Aorta (tissue), 5 donors: Measurements from ENCODE around the gene WNT9A. TPM values are rescaled to one million over a fixed set of nuclear protein-coding genes. Genes with fewer than 3 reads are reported as not detected.
A peak's percentile ranks its signal among the peaks of the same experiment; 100 is the strongest.

Experiments
- ATAC-seq: fragments of 200-7000 bp; cut with Tn5 transposase; one replicate; pipeline ENCODE4 v1.9.1; 2022; ENCODE audit warnings: moderate library complexity; ENCODE audit not compliant: low FRiP score
- DNase-seq, 2 donors: peaks; one replicate each; pipeline ENCODE4 v3.0.0-alpha.2; 2020
- H3K27ac ChIP-seq, 2 donors: one replicate each; pipeline ENCODE4 v1.5.1; 2013; ENCODE audit warnings: low read length in 2 of 2, mild to moderate bottlenecking in 2 of 2, moderate library complexity in 2 of 2, control low read depth in 1 of 2, inconsistent platforms in 1 of 2, low read depth in 1 of 2
- H3K27me3 ChIP-seq, 2 donors: one replicate each; pipeline ENCODE4 v1.6.1; 2013; ENCODE audit warnings: control low read depth in 1 of 2, low read length in 1 of 2, mild to moderate bottlenecking in 1 of 2, moderate library complexity in 1 of 2; ENCODE audit not compliant: insufficient read depth in 2 of 2, control insufficient read depth in 1 of 2
- H3K36me3 ChIP-seq, 2 donors: one replicate each; pipeline ENCODE4 v1.6.1; 2013; ENCODE audit warnings: control low read depth in 1 of 2, low read length in 1 of 2, mild to moderate bottlenecking in 1 of 2; ENCODE audit not compliant: insufficient read depth in 2 of 2, control insufficient read depth in 1 of 2
- H3K4me1 ChIP-seq, 2 donors: one replicate each; pipeline ENCODE4 v1.6.1; 2013; ENCODE audit warnings: low read length in 2 of 2, control low read depth in 1 of 2, mild to moderate bottlenecking in 1 of 2, moderate library complexity in 1 of 2; ENCODE audit not compliant: insufficient read depth in 2 of 2, control insufficient read depth in 1 of 2
- H3K4me3 ChIP-seq, 2 donors: one replicate each; pipeline ENCODE4 v1.5.1; 2013; ENCODE audit warnings: low read length in 2 of 2, control low read depth in 1 of 2, mild to moderate bottlenecking in 1 of 2
- H3K9me3 ChIP-seq: one replicate; pipeline ENCODE4 v1.6.1; 2013; ENCODE audit warnings: mild to moderate bottlenecking, low read length; ENCODE audit not compliant: control insufficient read depth
- WGBS, 2 donors: extraction: QIAGEN DNeasy Blood & Tissue Kit; methylation state at CpG; one replicate each; pipeline ENCODE4 v1.1.7; 2013; 5-methylcytosine and 5-hydroxymethylcytosine counted together
- intact Hi-C, 2 donors: fragments of 100-400 bp; cut with DNase I; formaldehyde crosslinking; loops; one replicate each; pipeline versions ENCODE4 v1.14.2 to v1.15.0; 2022
- polyA plus RNA-seq, 2 donors: library from polyadenylated mRNA; stranded (reverse); fragments of 200-250 nt; gene quantifications; one replicate each; pipeline ENCODE4 v1.2.3, GENCODE V29; 2013
- total RNA-seq, 2 donors: library from RNA; stranded (reverse); fragmentation: NEBNext Ultra II Directional; extraction: Animal tissue kit (Norgen Biotek cat#: 25700); gene quantifications; one replicate each; pipeline ENCODE4 v1.2.1, GENCODE V29; 2021
- donor health status: healthy with polysubstance abuse.
- donor health status: Bipolar disorder and iron deficiency.
- donor health status: DM: no; HTN: no; CAD: no.
- donor health status: DM: no; HTN: no; CAD: no.
- donor health status: DM: yes; HTN: yes; CAD: no.

WNT9A gene
- total and polyA plus RNA-seq, 4 donors: 0.13 to 3.5 (median 0.66) TPM

DNA sequence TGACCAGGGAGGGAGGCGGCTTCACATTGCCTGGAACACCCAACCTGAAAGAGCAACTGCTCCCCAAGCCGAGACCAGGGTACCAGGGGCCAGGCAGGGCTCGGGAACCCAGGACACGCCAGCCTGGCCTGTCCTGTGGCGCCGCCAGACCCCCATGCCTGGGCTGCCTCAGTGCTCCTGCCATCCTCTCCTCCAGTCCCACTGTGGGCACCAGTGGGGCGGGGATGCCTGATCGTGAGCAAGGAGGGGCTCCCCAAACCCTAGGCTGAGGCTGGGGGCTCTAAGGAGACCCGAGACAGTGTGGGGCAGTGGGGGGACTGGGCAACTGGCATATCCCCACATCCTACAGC, 45.1 kb downstream of the WNT9A start:
- WGBS, 2 donors: 97 to 98% methylated on average over 8 to 9 of the region's 9 CpGs

GRCh38 chr1:227901906-227902640, 45.7 kb downstream of the WNT9A start:
- Histone ChIP-seq H3K4me1 (no peaks in the 10 kb centered on the region), H3K9me3 (no peaks in the 10 kb centered on the region), H3K36me3 (no peaks in the 10 kb centered on the region), H3K27me3 (no peaks in the 10 kb centered on the region), H3K4me3 (no peak overlapping the region), H3K27ac (no peak overlapping the region)
- DNase-seq (peak; percentile 15 to 57), ATAC-seq (no peak)
- intact Hi-C loops: no loop called here
- WGBS, 2 donors: 78 to 84% methylated on average over 10 to 11 of the region's 11 CpGs

More for the DNA sequence above, 45.1 kb downstream of the WNT9A start:
- Histone ChIP-seq H3K27ac (no peak overlapping the region), H3K4me3 (no peak overlapping the region), H3K9me3 (no peaks in the 10 kb centered on the region), H3K27me3 (no peaks in the 10 kb centered on the region), H3K4me1 (no peaks in the 10 kb centered on the region), H3K36me3 (no peaks in the 10 kb centered on the region)
- ATAC-seq: no peak
- intact Hi-C loops: no loop called here
- peak in 1 of 2 donors; percentile 37 for DNase-seq

- intact Hi-C loops: no loop called here
- Histone ChIP-seq H3K4me3 (no peak overlapping the region), H3K9me3 (no peaks in the 10 kb centered on the region), H3K36me3 (no peaks in the 10 kb centered on the region), H3K27ac (no peak overlapping the region), H3K27me3 (no peaks in the 10 kb centered on the region), H3K4me1 (no peaks in the 10 kb centered on the region)
- ATAC-seq (no peak), DNase-seq (peak; percentile 39 to 59)
- 93 to 95% methylated on average over 13 of the region's 13 CpGs for WGBS, 2 donors
Observed at GRCh38 chr1:227901239-227901905, 46.4 kb downstream of the WNT9A start.

DNA sequence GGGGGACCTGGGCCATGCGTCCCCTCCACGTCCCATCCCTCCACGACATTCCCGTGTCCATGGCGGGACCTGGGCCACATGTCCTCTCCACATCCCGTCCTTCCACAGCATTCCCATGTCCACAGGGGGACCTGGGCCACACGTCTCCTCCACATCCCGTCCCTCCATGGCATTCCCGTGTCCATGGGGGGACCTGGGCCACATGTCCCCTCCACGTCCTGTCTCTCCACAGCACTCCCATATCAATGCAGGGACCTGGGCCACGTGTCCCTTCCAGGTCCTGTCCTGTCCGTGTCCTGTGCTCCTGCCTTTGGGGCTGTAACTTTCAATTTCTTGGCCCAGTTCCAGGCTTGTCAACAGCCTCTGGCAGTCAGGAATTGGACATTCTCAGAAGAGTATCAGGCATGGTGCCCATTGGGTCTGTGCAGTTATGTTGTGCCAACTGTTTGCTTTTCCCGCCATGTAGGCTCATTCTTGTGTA, 47.1 kb downstream of the WNT9A start:
- WGBS, 2 donors: 92% methylated on average over 13 of the region's 13 CpGs
- no peaks in the 10 kb centered on the region for H3K27me3 ChIP-seq
- ATAC-seq: no peak

GRCh38 chr1:227899820-227900449, 47.8 kb downstream of the WNT9A start:
- intact Hi-C loops: no loop called here
- H3K9me3 ChIP-seq: no peaks in the 10 kb centered on the region
- no peaks in the 10 kb centered on the region for H3K4me1 ChIP-seq
- H3K4me3 ChIP-seq: no peak overlapping the region
- no peaks in the 10 kb centered on the region for H3K36me3 ChIP-seq
- peak; percentile 30 to 54 for DNase-seq
- no peak for ATAC-seq
- H3K27ac ChIP-seq: no peak overlapping the region
- H3K27me3 ChIP-seq: no peaks in the 10 kb centered on the region
- WGBS, 2 donors: 82 to 83% methylated on average over 18 of the region's 18 CpGs

More for the DNA sequence above, 47.1 kb downstream of the WNT9A start:
- Histone ChIP-seq H3K27ac (no peak overlapping the region), H3K4me1 (no peaks in the 10 kb centered on the region), H3K36me3 (no peaks in the 10 kb centered on the region), H3K9me3 (no peaks in the 10 kb centered on the region), H3K4me3 (no peak overlapping the region)
- intact Hi-C loops: no loop called here
- DNase-seq: peak in 1 of 2 donors; percentile 32

- intact Hi-C loops: no loop called here
- H3K27ac ChIP-seq: no peak overlapping the region
- no peak overlapping the region for H3K4me3 ChIP-seq
- WGBS, 2 donors: 73 to 74% methylated on average over 11 to 12 of the region's 12 CpGs
- H3K27me3 ChIP-seq: no peaks in the 10 kb centered on the region
- H3K4me1 ChIP-seq: no peaks in the 10 kb centered on the region
- H3K36me3 ChIP-seq: no peaks in the 10 kb centered on the region
- ATAC-seq (no peak), DNase-seq (peak; percentile 15 to 62)
- H3K9me3 ChIP-seq: no peaks in the 10 kb centered on the region
Observed at GRCh38 chr1:227899141-227899819, 48.5 kb downstream of the WNT9A start.

GRCh38 chr1:227898502-227899140, 49.1 kb downstream of the WNT9A start:
- no peak overlapping the region for H3K27ac ChIP-seq
- 81 to 87% methylated on average over 12 of the region's 12 CpGs for WGBS, 2 donors
- no peak overlapping the region for H3K4me3 ChIP-seq
- no peaks in the 10 kb centered on the region for H3K9me3 ChIP-seq
- intact Hi-C loops: no loop called here
- H3K36me3 ChIP-seq: no peaks in the 10 kb centered on the region
- DNase-seq (peak in 1 of 2 donors; percentile 25), ATAC-seq (no peak)
- no peaks in the 10 kb centered on the region for H3K4me1 ChIP-seq
- H3K27me3 ChIP-seq: no peaks in the 10 kb centered on the region

DNA sequence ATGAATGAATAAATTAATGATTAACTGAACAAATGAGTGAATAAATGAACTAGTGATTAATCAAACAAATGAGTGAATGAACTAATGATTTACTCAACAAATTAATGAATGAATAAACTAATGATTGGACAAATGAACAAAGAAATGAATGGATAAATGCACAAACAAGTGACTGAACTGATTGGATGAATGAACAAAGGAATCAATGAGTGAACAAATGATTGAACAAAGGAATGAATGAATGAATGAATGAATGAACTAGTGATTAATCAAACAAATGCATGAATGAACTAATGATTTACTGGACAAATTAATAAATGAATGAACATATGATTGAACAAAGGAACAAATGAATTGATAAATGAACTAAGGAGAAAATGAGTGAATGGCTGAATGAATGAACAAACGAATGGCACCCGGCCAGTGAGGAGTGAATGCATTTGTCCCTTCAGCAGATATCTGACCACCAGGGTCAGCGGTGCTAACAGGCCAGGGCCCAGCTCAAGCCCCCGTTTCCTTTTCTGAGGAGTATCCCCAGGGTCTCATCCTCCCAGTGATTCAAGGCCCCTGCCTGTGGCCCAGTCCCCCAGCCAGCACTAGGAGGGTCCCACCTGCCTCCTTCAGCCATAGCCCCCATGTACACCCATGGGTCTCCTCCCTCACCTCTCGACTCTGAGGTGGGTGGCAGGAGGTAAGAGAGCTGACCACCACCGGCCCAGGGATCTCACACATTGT, 49.9 kb downstream of the WNT9A start:
- no peak for DNase-seq
- WGBS, 2 donors: 85 to 89% methylated on average over 6 of the region's 6 CpGs
- no peak overlapping the region for H3K4me3 ChIP-seq
- H3K27me3 ChIP-seq: no peaks in the 10 kb centered on the region
- H3K36me3 ChIP-seq: no peaks in the 10 kb centered on the region
- no peak overlapping the region for H3K27ac ChIP-seq
- ATAC-seq: no peak
- intact Hi-C loops: no loop called here
- H3K4me1 ChIP-seq: no peaks in the 10 kb centered on the region
- H3K9me3 ChIP-seq: no peaks in the 10 kb centered on the region
